Measurements from ENCODE around the gene HNRNPA2B1. TPM values are rescaled to one million over a fixed set of nuclear protein-coding genes. Genes with fewer than 3 reads are reported as not detected.

HNRNPA2B1 gene
- total RNA-seq: 57.0 TPM

DNA sequence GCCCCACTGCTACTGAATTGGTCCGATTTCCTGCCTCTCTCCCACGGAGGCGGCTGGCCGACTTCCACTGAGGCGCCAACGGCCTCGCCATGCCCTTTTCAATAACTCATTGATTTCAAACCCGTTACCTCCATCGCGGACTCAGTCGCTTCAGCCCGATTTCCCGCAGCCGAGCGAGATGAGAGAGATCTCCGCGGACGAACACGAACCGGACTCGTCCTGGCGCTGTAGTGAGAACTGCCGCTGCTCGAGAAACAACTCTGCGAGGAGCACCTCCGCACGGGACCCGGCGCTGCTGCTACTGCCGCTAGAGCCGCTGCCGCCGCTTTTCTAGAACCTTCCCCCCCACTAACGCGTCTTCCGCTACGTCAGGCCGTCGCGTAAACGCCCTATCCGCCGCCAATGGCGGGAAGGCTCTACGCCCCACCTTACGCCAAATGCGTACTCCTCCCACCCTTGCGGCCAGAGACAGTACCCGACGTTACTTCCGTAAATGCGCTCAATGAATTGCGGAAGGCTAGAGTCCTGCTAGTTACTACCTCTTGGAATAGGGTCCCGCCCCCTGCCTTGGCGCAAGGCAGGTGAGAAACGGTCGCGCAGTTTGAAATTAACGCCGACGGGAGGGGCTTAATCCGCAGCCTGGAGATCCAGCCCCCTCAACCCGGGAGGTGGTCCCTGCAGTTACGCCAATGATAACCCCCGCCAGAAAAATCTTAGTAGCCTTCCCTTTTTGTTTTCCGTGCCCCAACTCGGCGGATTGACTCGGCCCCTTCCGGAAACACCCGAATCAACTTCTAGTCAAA is at the start of gene HNRNPA2B1:
Gene HNRNPA2B1, minus strand, starts transcription at position 303 of the 803 bp plus-strand sequence. Its CDS starts 169 bp downstream, at position 134.
- intact Hi-C loops (cut with DNase I): loop anchor here (2.0 to 10.0 kb wide), 8 partner anchors 306 to 1216 kb away; partner anchors contain the start of genes CYCS, HOXA5, OSBPL3 and SKAP2
- DNase-seq (ENCODE audit: low spot score in 2 of 2): peak; percentile 93 to 99
- Histone ChIP-seq H3K9me3 (no peaks in the 10 kb centered on the region), H3K4me1 (peaks cover 0 to 43% of the 10 kb centered on the region in 2 donors), H3K27me3 (no peaks in the 10 kb centered on the region), H3K4me3 (peak within 1 kb of the TSS; percentile 84 to 95), H3K36me3 (peaks cover 14 to 29% of the 10 kb centered on the region in 2 donors), H3K27ac (peak within 1 kb of the TSS; percentile 99 to 100)
- TF ChIP-seq CTCF (IDR thresholded peaks at IDR 0.05): no peak

- Histone ChIP-seq H3K27me3 (no peaks in the 10 kb centered on the region), H3K4me3 (no peak overlapping the region), H3K36me3 (no peaks in the 10 kb centered on the region), H3K9me3 (no peaks in the 10 kb centered on the region), H3K27ac (no peak overlapping the region), H3K4me1 (no peaks in the 10 kb centered on the region)
- no peak for TF ChIP-seq CTCF (IDR thresholded peaks at IDR 0.05)
- no peak for DNase-seq (ENCODE audit: low spot score in 2 of 2)
- intact Hi-C loops (cut with DNase I): no loop called here
Observed at GRCh38 chr7:26250239-26250638, 49.7 kb upstream of the HNRNPA2B1 start.

GRCh38 chr7:26245150-26245549 is 44.6 kb upstream of the HNRNPA2B1 start:
- Histone ChIP-seq H3K27ac (no peak overlapping the region), H3K27me3 (no peaks in the 10 kb centered on the region), H3K36me3 (no peaks in the 10 kb centered on the region), H3K9me3 (no peaks in the 10 kb centered on the region), H3K4me3 (no peak overlapping the region), H3K4me1 (no peaks in the 10 kb centered on the region)
- intact Hi-C loops (cut with DNase I): no loop called here
- no peak for DNase-seq (ENCODE audit: low spot score in 2 of 2)
- TF ChIP-seq CTCF (IDR thresholded peaks at IDR 0.05): no peak

DNA sequence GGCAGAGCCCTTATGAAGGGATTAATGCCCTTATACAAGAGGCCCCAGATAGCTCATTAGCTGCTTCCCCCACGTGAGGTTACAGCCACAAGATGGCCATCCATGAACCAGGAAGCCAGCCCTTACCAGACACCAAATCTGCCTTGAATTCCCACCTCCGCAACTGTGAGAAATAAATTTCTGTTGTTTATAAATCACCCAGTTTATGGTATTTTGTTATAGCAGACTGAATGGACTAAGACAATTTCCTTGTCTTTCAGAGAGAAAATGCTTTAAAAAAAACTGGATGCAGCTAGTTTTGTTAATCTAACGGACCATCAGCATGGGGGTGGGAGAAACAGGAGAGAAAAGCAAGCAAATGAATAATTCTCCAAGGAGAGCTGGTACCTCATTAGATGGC is 37.5 kb upstream of the HNRNPA2B1 start:
- no peaks in the 10 kb centered on the region for H3K4me1 ChIP-seq
- H3K36me3 ChIP-seq: no peaks in the 10 kb centered on the region
- no peak for TF ChIP-seq CTCF (IDR thresholded peaks at IDR 0.05)
- no peaks in the 10 kb centered on the region for H3K27me3 ChIP-seq
- H3K4me3 ChIP-seq: no peak overlapping the region
- H3K27ac ChIP-seq: no peak overlapping the region
- no peak for DNase-seq (ENCODE audit: low spot score in 2 of 2)
- intact Hi-C loops (cut with DNase I): no loop called here
- no peaks in the 10 kb centered on the region for H3K9me3 ChIP-seq

DNA sequence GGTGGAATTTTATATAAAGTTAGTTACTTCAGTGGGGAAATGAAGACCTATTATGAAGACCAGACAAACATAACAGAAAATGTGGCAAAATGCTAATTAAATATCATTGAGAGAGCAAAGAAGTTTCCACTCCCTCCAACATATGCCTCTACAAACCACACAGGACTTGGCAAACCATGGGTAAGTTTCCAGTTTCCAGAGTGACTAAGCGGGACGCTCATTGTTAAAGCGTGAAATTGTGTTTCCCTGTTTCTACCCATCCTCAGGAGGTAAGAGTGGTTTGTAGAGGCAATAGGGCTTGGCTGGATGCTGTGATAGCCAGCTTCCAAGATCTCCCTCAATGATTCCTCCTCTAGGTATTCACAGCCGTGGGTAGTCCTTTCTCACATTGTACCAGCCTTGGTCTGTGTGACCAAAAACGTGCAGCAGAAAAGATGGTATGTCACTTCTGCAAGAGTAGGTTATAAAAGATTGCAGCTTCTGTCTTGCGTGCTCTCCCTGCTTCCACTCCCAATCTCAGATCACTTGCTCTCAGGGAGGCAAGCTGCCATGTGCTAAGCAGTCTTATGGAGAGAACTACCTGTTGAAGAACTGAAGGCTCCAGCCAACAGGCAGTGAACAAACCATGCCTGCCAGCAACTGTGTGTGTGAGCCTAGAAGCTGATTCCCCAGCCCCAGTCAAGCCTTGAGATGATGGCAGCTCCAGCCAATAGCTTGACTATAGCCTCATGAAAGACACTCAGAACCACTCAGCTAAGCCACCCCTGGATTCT is 36.7 kb upstream of the HNRNPA2B1 start:
- Histone ChIP-seq H3K36me3 (no peaks in the 10 kb centered on the region), H3K27ac (no peak overlapping the region), H3K27me3 (no peaks in the 10 kb centered on the region), H3K4me3 (no peak overlapping the region), H3K4me1 (no peaks in the 10 kb centered on the region), H3K9me3 (no peaks in the 10 kb centered on the region)
- intact Hi-C loops (cut with DNase I): no loop called here
- DNase-seq (ENCODE audit: low spot score in 2 of 2): no peak
- TF ChIP-seq CTCF (IDR thresholded peaks at IDR 0.05): no peak
